CD14-positive monocyte (primary cell): ENCODE measurements around the gene HSBP1. TPM values are rescaled to one million over a fixed set of nuclear protein-coding genes. Genes with fewer than 3 reads are reported as not detected.

Experiments
- DNase-seq, 3 donors: peaks; one replicate each; pipeline ENCODE4 v3.0.0-alpha.2; 2011 to 2022
- H2AFZ ChIP-seq: 2 replicates; pipeline ENCODE4 v1.6.0; 2012; ENCODE audit warnings: mild to moderate bottlenecking, low read depth, low read length, inconsistent platforms; ENCODE audit not compliant: insufficient read depth, poor library complexity, severe bottlenecking
- H3K27ac ChIP-seq, 2 donors: 1 replicate in 1 of 2; 2 replicates in 1 of 2; pipeline ENCODE4 v1.5.1; 2012 to 2013; ENCODE audit warnings: low read length in 2 of 2, control low read depth in 1 of 2, inconsistent platforms in 1 of 2, low read depth in 1 of 2, mild to moderate bottlenecking in 1 of 2
- H3K27me3 ChIP-seq, 2 donors: one replicate each; pipeline versions ENCODE4 v1.6.0 to v1.6.1; 2011 to 2013; ENCODE audit warnings: low read length in 2 of 2; ENCODE audit not compliant: control insufficient read depth in 2 of 2, insufficient read depth in 2 of 2
- H3K36me3 ChIP-seq, 2 donors: replicated peaks in 1 of 2; 1 replicate in 1 of 2; 2 replicates in 1 of 2; pipeline versions ENCODE4 v1.5.1 to v1.6.1; 2012 to 2013; ENCODE audit warnings: low read length in 2 of 2, control low read depth in 1 of 2, inconsistent platforms in 1 of 2, mild to moderate bottlenecking in 1 of 2; ENCODE audit not compliant: insufficient read depth in 2 of 2, control insufficient read depth in 1 of 2
- H3K4me1 ChIP-seq, 2 donors: 1 replicate in 1 of 2; 2 replicates in 1 of 2; pipeline versions ENCODE4 v1.5.1 to v1.6.1; 2012 to 2013; ENCODE audit warnings: low read length in 2 of 2, control low read depth in 1 of 2, inconsistent platforms in 1 of 2, mild to moderate bottlenecking in 1 of 2, moderate library complexity in 1 of 2; ENCODE audit not compliant: insufficient read depth in 2 of 2, control insufficient read depth in 1 of 2
- H3K4me2 ChIP-seq: replicated peaks from 2 replicates; pipeline ENCODE3; 2012; ENCODE audit warnings: low read length, moderate library complexity, mild to moderate bottlenecking; ENCODE audit not compliant: poor library complexity, severe bottlenecking; ENCODE audit errors: extremely low read depth
- H3K4me3 ChIP-seq, 3 experiments: fragments of 200-600 bp in 1 of 3; sonication (generic) in 1 of 3; replicated peaks in 1 of 3; 1 replicate in 2 of 3; 2 replicates in 1 of 3; pipeline ENCODE4 v1.5.1; 2011 to 2013; ENCODE audit warnings: low read length in 3 of 3, mild to moderate bottlenecking in 3 of 3, control low read depth in 2 of 3, low read depth in 2 of 3, inconsistent platforms in 1 of 3, moderate library complexity in 1 of 3
- H3K79me2 ChIP-seq: 2 replicates; pipeline ENCODE4 v1.6.0; 2012; ENCODE audit warnings: mild to moderate bottlenecking, control low read depth, inconsistent platforms, low read length, moderate library complexity; ENCODE audit not compliant: insufficient read depth
- H3K9ac ChIP-seq: 2 replicates; pipeline ENCODE4 v1.6.0; 2017; ENCODE audit warnings: low read length, mild to moderate bottlenecking; ENCODE audit not compliant: insufficient read depth, poor library complexity, severe bottlenecking
- H3K9me3 ChIP-seq, 2 donors: replicated peaks in 1 of 2; 1 replicate in 1 of 2; 2 replicates in 1 of 2; pipeline versions ENCODE4 v1.5.1 to v1.6.1; 2012 to 2013; ENCODE audit warnings: low read length in 2 of 2, control low read depth in 1 of 2; ENCODE audit not compliant: control insufficient read depth in 1 of 2, insufficient read depth in 1 of 2
- H4K20me1 ChIP-seq: 2 replicates; pipeline ENCODE4 v1.6.0; 2012; ENCODE audit warnings: mild to moderate bottlenecking, low read length, control low read depth, moderate library complexity; ENCODE audit not compliant: insufficient read depth
- H3K27ac Mint-ChIP-seq, 7 donors: one replicate each; pipeline ENCODE4 v1.8.0; 2020; ENCODE audit warnings: mild to moderate bottlenecking in 7 of 7, mixed read lengths in 7 of 7, moderate library complexity in 6 of 7, inconsistent platforms in 2 of 7
- H3K27me3 Mint-ChIP-seq, 3 donors: one replicate each; pipeline ENCODE4 v1.8.0; 2021 to 2022; ENCODE audit warnings: low read depth in 3 of 3, mild to moderate bottlenecking in 3 of 3, mixed read lengths in 3 of 3, moderate library complexity in 3 of 3, inconsistent platforms in 1 of 3
- H3K36me3 Mint-ChIP-seq, 2 donors: one replicate each; pipeline ENCODE4 v1.8.0; 2020; ENCODE audit warnings: mixed read lengths in 2 of 2, inconsistent platforms in 1 of 2, mild to moderate bottlenecking in 1 of 2
- H3K4me1 Mint-ChIP-seq: one replicate; pipeline ENCODE4 v1.8.0; 2020; ENCODE audit warnings: mild to moderate bottlenecking, mixed read lengths
- H3K4me3 Mint-ChIP-seq, 2 donors: one replicate each; pipeline ENCODE4 v1.8.0; 2020; ENCODE audit warnings: mild to moderate bottlenecking in 2 of 2, mixed read lengths in 2 of 2, moderate library complexity in 1 of 2
- H3K9me3 Mint-ChIP-seq, 7 donors: one replicate each; pipeline ENCODE4 v1.8.0; 2020 to 2022; ENCODE audit warnings: mixed read lengths in 7 of 7, mild to moderate bottlenecking in 6 of 7, moderate library complexity in 6 of 7, inconsistent platforms in 2 of 7
- CTCF ChIP-seq: fragments of 200-600 bp; IDR thresholded peaks from one replicate; pipeline ENCODE4 v1.8.0; 2022; ENCODE audit warnings: antibody characterized with exemption, mild to moderate bottlenecking
- WGBS: methylation state at CpG from one replicate; pipeline ENCODE4 v1.1.5; 2013; ENCODE audit warnings: missing lambda C conversion rate; ENCODE audit not compliant: insufficient coverage; 5-methylcytosine and 5-hydroxymethylcytosine counted together
- intact Hi-C, 2 donors: fragments of 100-400 bp; cut with micrococcal nuclease; formaldehyde crosslinking; loops; one replicate each; pipeline versions ENCODE4 v1.15.0 to v1.15.1; 2023
- polyA plus RNA-seq, 3 donors: library from polyadenylated mRNA; depleted of rRNA in 1 of 3; unstranded in 2 of 3; stranded (reverse) in 1 of 3; fragments of 300-500 nt in 2 of 3; fragments of >200 nt in 1 of 3; fragmentation: Illumina TruSeq in 2 of 3; gene quantifications; 1 replicate in 2 of 3; 2 replicates in 1 of 3; pipeline ENCODE4 v1.2.3, GENCODE V29; 2012 to 2021

The HSBP1 gene
- polyA plus RNA-seq, 3 donors = 16.9 to 194 (median 178) TPM

- Histone ChIP-seq H3K4me2 (no peak overlapping the region), H3K4me1 (peaks cover 0 to 1% of the 10 kb centered on the region in 2 donors), H4K20me1 (no peaks in the 10 kb centered on the region), H3K4me3 (no peak overlapping the region), H3K36me3 (no peaks in the 10 kb centered on the region), H3K27ac (no peak overlapping the region), H3K27me3 (no peaks in the 10 kb centered on the region), H3K79me2 (no peaks in the 10 kb centered on the region), H3K9ac (no peak overlapping the region), H2AFZ (no peak overlapping the region), H3K9me3 (no peaks in the 10 kb centered on the region)
- no peak overlapping the region for H3K27ac Mint-ChIP-seq
- no peaks in the 10 kb centered on the region for H3K36me3 Mint-ChIP-seq
- no peak overlapping the region for H3K4me3 Mint-ChIP-seq
- H3K27me3 Mint-ChIP-seq = peaks cover 2 to 3% (median 3%) of the 10 kb centered on the region in 3 donors
- WGBS = 61% methylated on average over 5 of the region's 8 CpGs
- H3K4me1 Mint-ChIP-seq = peaks cover 2% of the 10 kb centered on the region
- intact Hi-C loops = loop anchor here in 1 of 2 donors (10.0 kb wide), 1 partner anchor 125 kb away; no protein-coding TSS in a partner anchor
- no peak for TF ChIP-seq CTCF
- DNase-seq = no peak
- peaks cover 0 to 2% (median 0%) of the 10 kb centered on the region in 7 donors for H3K9me3 Mint-ChIP-seq
These were observed 11.6 kb downstream of the HSBP1 start for GRCh38 chr16:83819361-83819760.

- no peaks in the 10 kb centered on the region for H3K4me1 ChIP-seq
These were observed 18.6 kb downstream of the HSBP1 start for GRCh38 chr16:83826146-83826913.

More at GRCh38 chr16:83826146-83826913, 18.6 kb downstream of the HSBP1 start:
- no peak overlapping the region for H3K4me2 ChIP-seq
- H3K4me3 Mint-ChIP-seq = no peak overlapping the region
- peak overlapping the region in 1 of 7 donors; percentile 30 for H3K27ac Mint-ChIP-seq
- DNase-seq = peak; percentile 68 to 73 (median 69)
- intact Hi-C loops = loop anchor here (5.0 kb wide), 1 partner anchor 51 kb away; no protein-coding TSS in a partner anchor
- no peak overlapping the region for H3K27ac ChIP-seq
- peak overlapping the region; percentile 77 for H2AFZ ChIP-seq
- H3K36me3 ChIP-seq = no peaks in the 10 kb centered on the region
- H3K9ac ChIP-seq = no peak overlapping the region
- no peaks in the 10 kb centered on the region for H4K20me1 ChIP-seq
- peaks cover 0 to 2% (median 0%) of the 10 kb centered on the region in 7 donors for H3K9me3 Mint-ChIP-seq
- no peaks in the 10 kb centered on the region for H3K27me3 ChIP-seq
- H3K79me2 ChIP-seq = no peaks in the 10 kb centered on the region
- no peaks in the 10 kb centered on the region for H3K36me3 Mint-ChIP-seq
- H3K4me1 Mint-ChIP-seq = peaks cover 5% of the 10 kb centered on the region
- H3K4me3 ChIP-seq = no peak overlapping the region
- peak; percentile 92 for TF ChIP-seq CTCF
- peaks cover 0 to 7% (median 2%) of the 10 kb centered on the region in 3 donors for H3K27me3 Mint-ChIP-seq
- H3K9me3 ChIP-seq = no peaks in the 10 kb centered on the region
- 58% methylated on average over 14 of the region's 21 CpGs for WGBS
